Measurements from ENCODE around the gene LIPC. TPM values are rescaled to one million over a fixed set of nuclear protein-coding genes. Genes with fewer than 3 reads are reported as not detected.
A peak's percentile ranks its signal among the peaks of the same experiment; 100 is the strongest.

LIPC gene
- total RNA-seq, 3 donors from 2014 or later (not counting 1 experiment from before 2014, with no cell fraction given) = 5.3 to 7.1 (median 5.3) TPM

DNA sequence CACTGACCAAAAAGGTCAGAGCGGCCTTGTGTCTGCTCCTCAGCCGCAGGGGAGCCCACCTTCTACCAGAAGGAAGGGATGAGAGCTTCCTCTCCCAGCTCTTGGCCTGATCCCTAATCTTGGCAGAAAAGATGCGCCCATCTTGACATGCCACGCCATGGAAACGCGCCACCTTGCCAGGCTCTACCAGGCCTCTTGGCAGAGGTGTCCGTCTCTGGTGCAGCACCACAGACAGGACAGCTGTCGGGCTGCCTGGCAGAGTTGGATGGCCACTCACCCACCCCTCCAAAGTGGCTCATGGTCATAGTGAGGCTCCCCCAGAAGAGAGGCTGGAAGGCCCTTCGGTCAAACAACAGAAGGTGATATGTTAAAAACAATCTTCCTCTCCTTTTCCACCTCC, 105.2 kb downstream of the LIPC start:
- Histone ChIP-seq H3K36me3 (ENCODE audit: control insufficient read depth, insufficient read depth, low read length) (no peaks in the 10 kb centered on the region), H3K27me3 (ENCODE audit: control insufficient read depth, insufficient read depth, low read length) (no peaks in the 10 kb centered on the region), H3K4me3 (ENCODE audit: low read length) (no peak overlapping the region), H3K9me3 (ENCODE audit: control insufficient read depth, insufficient read depth, low read length) (no peaks in the 10 kb centered on the region), H3K4me1 (ENCODE audit: control insufficient read depth, insufficient read depth, low read length) (no peaks in the 10 kb centered on the region), H3K27ac (ENCODE audit: low read length) (no peak overlapping the region)
- H3K36me3 Mint-ChIP-seq = no peaks in the 10 kb centered on the region
- DNase-seq (no peak), ATAC-seq (no peak)
- 96% methylated on average over 9 of the region's 9 CpGs for WGBS (ENCODE audit: insufficient coverage)
- peaks cover 5 to 14% of the 10 kb centered on the region in 2 donors for H3K4me1 Mint-ChIP-seq
- peaks cover 0 to 3% of the 10 kb centered on the region in 2 donors for H3K27me3 Mint-ChIP-seq (ENCODE audit: low read depth in 2 of 2)
- intact Hi-C loops (cut with micrococcal nuclease) = no loop called here
- TF ChIP-seq, protein P1, sequence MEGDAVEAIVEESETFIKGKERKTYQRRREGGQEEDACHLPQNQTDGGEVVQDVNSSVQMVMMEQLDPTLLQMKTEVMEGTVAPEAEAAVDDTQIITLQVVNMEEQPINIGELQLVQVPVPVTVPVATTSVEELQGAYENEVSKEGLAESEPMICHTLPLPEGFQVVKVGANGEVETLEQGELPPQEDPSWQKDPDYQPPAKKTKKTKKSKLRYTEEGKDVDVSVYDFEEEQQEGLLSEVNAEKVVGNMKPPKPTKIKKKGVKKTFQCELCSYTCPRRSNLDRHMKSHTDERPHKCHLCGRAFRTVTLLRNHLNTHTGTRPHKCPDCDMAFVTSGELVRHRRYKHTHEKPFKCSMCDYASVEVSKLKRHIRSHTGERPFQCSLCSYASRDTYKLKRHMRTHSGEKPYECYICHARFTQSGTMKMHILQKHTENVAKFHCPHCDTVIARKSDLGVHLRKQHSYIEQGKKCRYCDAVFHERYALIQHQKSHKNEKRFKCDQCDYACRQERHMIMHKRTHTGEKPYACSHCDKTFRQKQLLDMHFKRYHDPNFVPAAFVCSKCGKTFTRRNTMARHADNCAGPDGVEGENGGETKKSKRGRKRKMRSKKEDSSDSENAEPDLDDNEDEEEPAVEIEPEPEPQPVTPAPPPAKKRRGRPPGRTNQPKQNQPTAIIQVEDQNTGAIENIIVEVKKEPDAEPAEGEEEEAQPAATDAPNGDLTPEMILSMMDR (IDR thresholded peaks at IDR 0.05) = no peak
- H3K9me3 Mint-ChIP-seq = no peaks in the 10 kb centered on the region
- H3K4me3 Mint-ChIP-seq = no peak overlapping the region
- H3K27ac Mint-ChIP-seq = peak overlapping the region in 1 of 2 donors; percentile 15

DNA sequence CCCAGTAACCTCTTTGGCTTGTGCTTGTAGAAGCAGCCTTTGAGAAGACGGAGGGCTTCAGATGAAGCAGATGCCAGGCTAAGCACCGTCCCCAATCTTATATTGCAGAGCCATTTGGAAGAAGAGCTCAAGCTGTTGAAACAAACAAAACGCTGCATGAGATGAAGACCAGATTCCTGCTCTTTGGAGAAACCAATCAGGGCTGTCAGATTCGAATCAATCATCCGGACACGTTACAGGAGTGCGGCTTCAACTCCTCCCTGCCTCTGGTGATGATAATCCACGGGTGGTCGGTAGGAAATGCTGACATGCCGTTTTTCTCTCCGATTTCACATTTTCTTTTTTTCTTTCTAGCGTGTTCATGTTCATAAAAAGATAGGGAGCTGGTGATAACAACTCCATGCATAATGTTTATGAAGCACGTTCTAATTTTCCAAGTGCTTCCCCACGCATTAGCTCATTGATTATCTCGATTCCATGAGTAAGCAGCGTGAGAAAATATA, 106.5 kb downstream of the LIPC start:
- H3K36me3 Mint-ChIP-seq = no peaks in the 10 kb centered on the region
- peaks cover 5 to 17% of the 10 kb centered on the region in 2 donors for H3K4me1 Mint-ChIP-seq
- H3K4me3 ChIP-seq (ENCODE audit: low read length) = no peak overlapping the region
- no peak for DNase-seq
- no peaks in the 10 kb centered on the region for H3K9me3 ChIP-seq (ENCODE audit: control insufficient read depth, insufficient read depth, low read length)
- no peaks in the 10 kb centered on the region for H3K4me1 ChIP-seq (ENCODE audit: control insufficient read depth, insufficient read depth, low read length)
- ATAC-seq = no peak
- no peak overlapping the region for H3K4me3 Mint-ChIP-seq
- 95% methylated on average over 16 of the region's 16 CpGs for WGBS (ENCODE audit: insufficient coverage)
- H3K9me3 Mint-ChIP-seq = no peaks in the 10 kb centered on the region
- H3K27ac ChIP-seq (ENCODE audit: low read length) = no peak overlapping the region
- intact Hi-C loops (cut with micrococcal nuclease) = no loop called here
- H3K27me3 Mint-ChIP-seq (ENCODE audit: low read depth in 2 of 2) = peaks cover 0 to 3% of the 10 kb centered on the region in 2 donors
- no peaks in the 10 kb centered on the region for H3K27me3 ChIP-seq (ENCODE audit: control insufficient read depth, insufficient read depth, low read length)
- no peak overlapping the region for H3K27ac Mint-ChIP-seq
- TF ChIP-seq, protein P1 (IDR thresholded peaks at IDR 0.05) = no peak
- no peaks in the 10 kb centered on the region for H3K36me3 ChIP-seq (ENCODE audit: control insufficient read depth, insufficient read depth, low read length)

DNA sequence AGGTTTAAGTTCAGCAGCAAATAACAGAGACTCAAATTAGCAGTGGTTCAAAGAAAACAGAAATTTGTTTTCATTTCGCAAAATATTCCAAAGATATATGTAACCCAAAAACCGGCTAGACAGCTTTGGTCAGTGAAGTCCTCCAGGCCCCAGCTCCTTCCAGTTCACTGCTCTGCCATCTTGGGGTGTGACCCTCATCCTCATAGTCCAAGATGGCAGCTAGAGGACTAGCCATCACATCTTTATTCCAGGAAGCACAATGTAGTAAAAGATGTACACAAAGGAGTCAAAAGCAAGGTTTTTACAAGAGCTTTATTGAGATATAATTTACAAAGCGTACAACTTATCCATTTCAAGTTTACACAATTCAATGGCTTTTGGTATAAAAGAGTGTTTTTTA, 107.1 kb downstream of the LIPC start:
- WGBS (ENCODE audit: insufficient coverage) = 100% methylated on average over 2 of the region's 3 CpGs
- Mint-ChIP-seq H3K4me1 (peaks cover 5 to 19% of the 10 kb centered on the region in 2 donors), H3K9me3 (no peaks in the 10 kb centered on the region), H3K36me3 (no peaks in the 10 kb centered on the region), H3K4me3 (no peak overlapping the region), H3K27ac (no peak overlapping the region), H3K27me3 (ENCODE audit: low read depth in 2 of 2) (peaks cover 0 to 3% of the 10 kb centered on the region in 2 donors)
- no peaks in the 10 kb centered on the region for H3K27me3 ChIP-seq (ENCODE audit: control insufficient read depth, insufficient read depth, low read length)
- no peaks in the 10 kb centered on the region for H3K9me3 ChIP-seq (ENCODE audit: control insufficient read depth, insufficient read depth, low read length)
- H3K27ac ChIP-seq (ENCODE audit: low read length) = no peak overlapping the region
- ATAC-seq (no peak), DNase-seq (no peak)
- peaks cover under 1% of the 10 kb centered on the region for H3K4me1 ChIP-seq (ENCODE audit: control insufficient read depth, insufficient read depth, low read length)
- intact Hi-C loops (cut with micrococcal nuclease) = no loop called here
- no peak overlapping the region for H3K4me3 ChIP-seq (ENCODE audit: low read length)
- TF ChIP-seq, protein P1 (IDR thresholded peaks at IDR 0.05) = no peak
- H3K36me3 ChIP-seq (ENCODE audit: control insufficient read depth, insufficient read depth, low read length) = no peaks in the 10 kb centered on the region

DNA sequence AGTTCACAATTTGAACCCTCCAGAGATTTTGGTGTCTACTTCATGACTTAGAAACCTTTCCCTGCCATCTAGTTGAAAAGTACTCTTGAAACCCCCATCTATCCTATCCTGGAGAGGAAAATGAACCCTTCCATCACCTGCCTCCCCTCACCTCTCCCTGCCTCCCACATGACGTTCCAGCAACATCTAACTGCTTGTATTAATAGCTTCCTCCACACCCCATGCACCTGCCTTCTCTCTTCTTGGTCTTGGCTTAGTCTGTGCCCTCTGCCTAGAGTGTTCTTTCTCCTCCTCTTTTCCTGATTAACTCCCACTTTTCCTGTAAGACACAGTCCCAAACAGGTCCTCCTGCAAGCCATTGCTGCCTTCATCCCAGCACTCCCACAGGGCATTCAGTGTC, 107.8 kb downstream of the LIPC start:
- H3K36me3 Mint-ChIP-seq = no peaks in the 10 kb centered on the region
- Histone ChIP-seq H3K4me3 (ENCODE audit: low read length) (no peak overlapping the region), H3K27me3 (ENCODE audit: control insufficient read depth, insufficient read depth, low read length) (no peaks in the 10 kb centered on the region), H3K9me3 (ENCODE audit: control insufficient read depth, insufficient read depth, low read length) (no peaks in the 10 kb centered on the region), H3K4me1 (ENCODE audit: control insufficient read depth, insufficient read depth, low read length) (peaks cover 7% of the 10 kb centered on the region), H3K36me3 (ENCODE audit: control insufficient read depth, insufficient read depth, low read length) (no peaks in the 10 kb centered on the region), H3K27ac (ENCODE audit: low read length) (no peak overlapping the region)
- intact Hi-C loops (cut with micrococcal nuclease) = no loop called here
- no peaks in the 10 kb centered on the region for H3K9me3 Mint-ChIP-seq
- 84% methylated on average over 1 of the region's 1 CpG for WGBS (ENCODE audit: insufficient coverage)
- ATAC-seq (no peak), DNase-seq (no peak)
- H3K27me3 Mint-ChIP-seq (ENCODE audit: low read depth in 2 of 2) = peaks cover 0 to 3% of the 10 kb centered on the region in 2 donors
- peaks cover 5 to 21% of the 10 kb centered on the region in 2 donors for H3K4me1 Mint-ChIP-seq
- peak overlapping the region in 1 of 2 donors; percentile 48 for H3K27ac Mint-ChIP-seq
- H3K4me3 Mint-ChIP-seq = no peak overlapping the region
- TF ChIP-seq, protein P1 (IDR thresholded peaks at IDR 0.05) = no peak
